HEK293T (cell line): Measurements from ENCODE around the gene CXCL1.

ENCODE experiments used
- ARNT ChIP-seq: fragments of 450-650 bp; IDR thresholded peaks from 2 replicates; pipeline ENCODE4 v1.6.1; 2017; ENCODE audit warnings: mild to moderate bottlenecking
- L3MBTL2 ChIP-seq: fragments of 450-650 bp; conservative IDR thresholded peaks from 2 replicates; pipeline ENCODE4 v1.6.1; 2016; ENCODE audit warnings: mild to moderate bottlenecking
- ZNF384 ChIP-seq: fragments of 450-650 bp; IDR thresholded peaks from 2 replicates; pipeline ENCODE4 v1.6.1; 2016

DNA sequence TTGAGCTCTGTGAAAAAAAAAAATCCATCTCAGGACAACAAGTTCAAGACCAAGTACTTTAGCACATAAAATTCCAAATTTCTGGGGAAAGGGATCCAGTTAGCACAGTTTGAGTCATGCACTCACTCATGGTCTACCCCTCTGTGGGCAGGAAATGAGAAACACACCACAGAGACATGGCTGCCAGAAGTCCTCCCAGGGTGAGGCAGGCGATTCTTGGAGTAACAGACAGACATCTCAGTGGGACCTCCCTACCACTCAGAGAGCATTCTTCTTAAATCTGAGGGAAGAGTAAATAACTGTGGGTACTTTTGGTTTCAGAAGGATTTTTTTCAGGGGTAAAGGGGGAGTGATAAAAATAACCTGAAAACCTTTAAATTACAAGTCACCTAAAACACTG, 14.1 kb downstream of the CXCL1 start:
- no peak for TF ChIP-seq L3MBTL2
- no peak for TF ChIP-seq ZNF384
- TF ChIP-seq ARNT: no peak
